Effector memory CD8-positive, alpha-beta T cell (primary cell): ENCODE data around the gene NOL12.
A peak's percentile ranks its signal among the peaks of the same experiment; 100 is the strongest.
"Not testable (repeated sequence)": the region's sequence is repeated elsewhere in the genome, so short reads cannot be mapped to it uniquely, and the experiment has no call there.

Experiments
- ATAC-seq: fragments of 150-1000 bp; cut with Tn5 transposase; replicated peaks from 2 replicates; pipeline ENCODE4 v1.10.0; 2021; ENCODE audit warnings: mild to moderate bottlenecking, moderate library complexity
- DNase-seq, 3 experiments: peaks; one replicate each; pipeline ENCODE4 v3.0.0; 2021
- H3K27ac Mint-ChIP-seq, 2 donors: one replicate each; pipeline ENCODE4 v1.8.0; 2022; ENCODE audit warnings: mild to moderate bottlenecking in 2 of 2, mixed read lengths in 2 of 2, moderate library complexity in 2 of 2
- H3K27me3 Mint-ChIP-seq, 2 donors: one replicate each; pipeline ENCODE4 v1.8.0; 2022; ENCODE audit warnings: mixed read lengths in 2 of 2
- H3K36me3 Mint-ChIP-seq: one replicate; pipeline ENCODE4 v1.8.0; 2022; ENCODE audit warnings: mild to moderate bottlenecking, moderate library complexity, mixed read lengths; ENCODE audit not compliant: insufficient read depth
- H3K4me1 Mint-ChIP-seq, 2 donors: one replicate each; pipeline ENCODE4 v1.8.0; 2022; ENCODE audit warnings: low read depth in 2 of 2, mixed read lengths in 2 of 2
- H3K4me3 Mint-ChIP-seq, 2 donors: one replicate each; pipeline ENCODE4 v1.8.0; 2022; ENCODE audit warnings: mild to moderate bottlenecking in 2 of 2, mixed read lengths in 2 of 2, moderate library complexity in 2 of 2
- H3K9me3 Mint-ChIP-seq, 2 donors: one replicate each; pipeline ENCODE4 v1.8.0; 2022; ENCODE audit warnings: mixed read lengths in 2 of 2

NOL12 gene

DNA sequence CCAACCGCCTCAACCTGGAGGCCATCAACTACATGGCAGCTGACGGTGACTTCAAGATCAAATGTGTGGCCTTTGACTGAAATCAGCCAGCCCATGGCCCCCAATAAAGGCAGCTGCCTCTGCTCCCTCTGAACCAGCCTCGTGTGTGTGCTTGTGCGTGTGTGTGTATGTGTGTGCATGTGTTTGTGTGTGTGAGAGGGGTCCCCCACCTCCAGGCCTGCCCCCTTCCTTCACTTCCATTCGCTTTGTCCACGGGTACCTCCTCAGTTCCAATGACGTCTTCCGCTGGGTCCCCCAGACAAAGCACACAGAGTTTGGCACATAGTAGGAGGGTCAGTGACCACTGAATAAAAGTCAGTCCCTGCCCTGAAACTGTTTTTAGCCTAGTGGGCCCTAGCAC lies 6.5 kb upstream of the NOL12 start:
- Mint-ChIP-seq H3K36me3 (peaks cover 31% of the 10 kb centered on the region), H3K27ac (peak overlapping the region in 1 of 2 donors; percentile 35), H3K4me3 (peak overlapping the region in 1 of 2 donors; percentile 17), H3K9me3 (no peaks in the 10 kb centered on the region), H3K4me1 (peaks cover 22 to 29% of the 10 kb centered on the region in 2 donors), H3K27me3 (no peaks in the 10 kb centered on the region)
- DNase-seq, result no peak
- no peak for ATAC-seq

DNA sequence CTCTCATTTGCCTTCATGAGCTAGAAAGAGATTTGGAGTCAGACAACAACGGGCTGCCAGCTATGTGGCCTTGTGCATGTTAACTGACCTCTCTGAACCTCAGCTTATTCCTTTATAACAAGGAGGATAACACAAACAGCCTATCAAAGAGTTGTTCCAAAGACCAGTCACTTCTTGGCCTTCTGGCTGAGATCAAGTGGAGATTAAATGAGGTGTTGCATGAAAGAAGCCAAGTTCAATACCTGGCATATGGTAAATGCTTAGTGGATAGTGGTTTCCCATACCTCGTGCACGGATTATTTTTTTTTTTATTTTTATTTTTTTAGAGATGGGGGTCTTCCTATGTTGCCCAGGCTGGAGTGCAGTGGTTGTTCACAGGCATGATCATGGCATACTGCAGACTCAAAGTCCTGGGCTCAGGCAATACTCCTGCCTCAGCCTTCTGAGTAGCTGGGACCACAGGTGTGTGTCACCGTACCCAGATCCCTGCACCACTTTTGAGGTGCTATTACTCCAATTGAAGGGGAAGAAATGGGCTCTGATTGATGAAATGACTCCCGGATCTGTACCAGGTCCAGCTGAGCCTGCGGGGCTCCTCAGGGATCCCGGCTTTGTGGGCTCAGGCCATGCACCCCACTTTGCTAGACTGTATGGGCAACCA lies 5.8 kb upstream of the NOL12 start:
- no peak for DNase-seq
- Mint-ChIP-seq H3K9me3 (no peaks in the 10 kb centered on the region), H3K4me3 (no peak overlapping the region), H3K36me3 (peaks cover 29% of the 10 kb centered on the region), H3K27me3 (no peaks in the 10 kb centered on the region), H3K27ac (no peak overlapping the region), H3K4me1 (peaks cover 18 to 29% of the 10 kb centered on the region in 2 donors)
- ATAC-seq, result no peak

DNA sequence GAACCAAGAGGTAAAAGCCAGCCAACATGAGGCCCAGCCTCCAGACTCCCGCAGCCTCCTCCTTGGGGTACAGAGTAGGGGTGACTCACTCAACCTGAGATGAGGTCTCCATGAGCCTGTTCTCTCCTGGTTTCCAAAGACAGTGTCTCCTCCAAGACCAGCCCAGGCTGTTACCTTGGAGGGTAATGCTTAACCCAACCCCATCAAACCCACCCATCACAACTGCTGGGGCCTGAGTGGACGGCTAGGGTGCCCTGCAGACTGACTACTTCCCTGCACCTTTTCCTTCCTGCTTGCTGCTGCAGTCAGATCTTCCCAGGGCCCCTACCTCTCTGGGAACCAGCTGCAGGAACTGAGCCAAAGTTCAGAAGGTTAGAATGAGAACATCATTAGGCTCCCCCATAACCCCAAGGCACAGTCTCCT lies 5.1 kb upstream of the NOL12 start:
- DNase-seq (no peak), ATAC-seq (no peak)
- no peaks in the 10 kb centered on the region for H3K9me3 Mint-ChIP-seq
- peaks cover 21 to 23% of the 10 kb centered on the region in 2 donors for H3K4me1 Mint-ChIP-seq
- H3K27ac Mint-ChIP-seq, result peak overlapping the region; percentile 59 to 73
- H3K36me3 Mint-ChIP-seq, result peaks cover 29% of the 10 kb centered on the region
- H3K4me3 Mint-ChIP-seq, result no peak overlapping the region
- H3K27me3 Mint-ChIP-seq, result no peaks in the 10 kb centered on the region

DNA sequence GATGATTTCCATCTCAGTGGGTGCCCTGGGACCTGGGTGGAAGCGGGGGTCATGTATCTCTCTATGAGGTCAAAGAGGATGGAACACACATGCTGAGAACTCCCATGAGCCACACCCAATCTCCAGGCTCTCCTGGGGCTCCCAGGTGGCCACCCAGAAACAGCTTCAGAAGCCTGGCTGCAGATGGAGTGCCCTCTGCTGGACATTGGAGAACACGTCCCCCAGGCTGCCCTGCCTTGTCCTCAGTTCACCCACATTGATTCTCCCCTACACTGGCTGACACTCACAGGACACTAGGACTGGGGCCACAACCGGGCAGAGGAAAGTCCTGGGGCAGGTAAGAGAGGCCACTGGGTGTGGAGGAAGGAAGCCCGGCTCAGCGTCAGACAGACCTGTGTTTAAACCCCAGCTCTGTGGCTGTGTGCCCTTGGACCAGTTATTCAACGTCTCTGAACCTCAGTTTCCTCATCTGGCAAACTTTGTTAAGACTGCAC lies 4.5 kb upstream of the NOL12 start:
- no peak overlapping the region for H3K4me3 Mint-ChIP-seq
- DNase-seq (peak; percentile 71 to 73 (median 72)), ATAC-seq (no peak)
- H3K4me1 Mint-ChIP-seq, result peaks cover 23 to 25% of the 10 kb centered on the region in 2 donors
- no peaks in the 10 kb centered on the region for H3K9me3 Mint-ChIP-seq
- H3K27me3 Mint-ChIP-seq, result no peaks in the 10 kb centered on the region
- peak overlapping the region; percentile 59 to 73 for H3K27ac Mint-ChIP-seq
- H3K36me3 Mint-ChIP-seq, result peaks cover 31% of the 10 kb centered on the region

DNA sequence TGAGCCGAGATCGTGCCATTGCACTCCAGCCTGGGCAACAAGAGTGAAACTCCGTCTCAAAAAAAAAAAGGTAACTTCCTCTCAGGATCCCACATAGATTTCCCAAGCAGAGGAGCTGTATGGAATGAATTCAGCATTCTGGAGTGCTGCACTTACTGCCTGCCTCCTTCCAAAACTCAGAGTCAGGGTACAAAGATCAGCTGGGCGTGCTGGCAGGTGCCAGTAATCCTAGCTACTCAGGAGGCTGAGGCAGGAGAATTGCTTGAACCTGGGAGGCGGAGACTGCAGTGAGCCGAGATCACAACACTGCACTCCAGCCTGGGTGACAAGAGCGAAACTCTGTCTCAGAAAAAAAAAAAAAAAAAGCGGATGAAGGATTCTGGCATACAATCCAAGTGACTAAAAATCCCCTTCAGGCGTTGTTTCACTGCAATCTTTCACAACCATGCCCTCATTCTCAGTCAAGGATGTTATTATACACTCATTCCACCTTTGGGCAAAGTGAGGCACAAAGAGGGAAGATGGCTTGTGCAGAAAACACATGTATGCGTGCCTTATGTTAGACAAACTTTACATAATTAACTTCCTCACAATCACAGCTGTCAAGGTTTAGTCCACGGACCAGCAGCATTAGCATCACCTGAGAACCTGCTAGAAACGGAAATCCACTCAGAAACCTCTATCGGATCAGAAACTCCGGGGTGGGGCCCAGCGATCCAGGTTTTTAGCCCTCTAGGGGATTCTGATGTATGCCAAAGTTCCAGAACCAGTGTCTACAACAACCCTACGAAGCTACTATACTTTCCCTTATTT lies 1.1 kb upstream of the NOL12 start:
- Mint-ChIP-seq H3K27me3 (no peaks in the 10 kb centered on the region), H3K4me3 (peak overlapping the region; percentile 96 to 97), H3K36me3 (peaks cover 23% of the 10 kb centered on the region), H3K4me1 (peaks cover 28 to 29% of the 10 kb centered on the region in 2 donors), H3K9me3 (no peaks in the 10 kb centered on the region), H3K27ac (peak overlapping the region in 1 of 2 donors; percentile 97)
- DNase-seq, result no peak
- no peak for ATAC-seq

DNA sequence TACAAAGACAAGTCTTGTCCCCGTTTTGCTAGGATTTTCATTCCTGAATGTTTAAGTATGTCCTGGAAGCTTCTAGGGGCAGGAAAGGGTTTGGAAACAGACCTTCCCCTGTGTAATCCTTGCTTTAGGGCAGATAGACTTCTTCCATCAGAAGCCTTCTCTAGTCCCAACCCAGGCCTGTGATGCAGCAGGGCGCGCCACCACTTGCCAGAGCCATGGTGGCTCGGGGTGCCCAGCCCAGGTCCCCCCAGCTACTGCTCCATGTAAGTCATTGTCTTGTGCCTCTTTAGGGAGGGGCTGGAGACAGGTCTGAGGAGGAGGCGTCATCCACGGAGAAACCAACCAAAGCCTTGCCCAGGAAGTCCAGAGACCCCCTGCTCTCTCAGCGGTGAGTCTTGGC lies 4.3 kb downstream of the NOL12 start:
- Mint-ChIP-seq H3K4me3 (no peak overlapping the region), H3K27me3 (no peaks in the 10 kb centered on the region), H3K36me3 (peaks cover 48% of the 10 kb centered on the region), H3K9me3 (no peaks in the 10 kb centered on the region), H3K27ac (no peak overlapping the region), H3K4me1 (peaks cover 21 to 23% of the 10 kb centered on the region in 2 donors)
- ATAC-seq (no peak), DNase-seq (no peak)

DNA sequence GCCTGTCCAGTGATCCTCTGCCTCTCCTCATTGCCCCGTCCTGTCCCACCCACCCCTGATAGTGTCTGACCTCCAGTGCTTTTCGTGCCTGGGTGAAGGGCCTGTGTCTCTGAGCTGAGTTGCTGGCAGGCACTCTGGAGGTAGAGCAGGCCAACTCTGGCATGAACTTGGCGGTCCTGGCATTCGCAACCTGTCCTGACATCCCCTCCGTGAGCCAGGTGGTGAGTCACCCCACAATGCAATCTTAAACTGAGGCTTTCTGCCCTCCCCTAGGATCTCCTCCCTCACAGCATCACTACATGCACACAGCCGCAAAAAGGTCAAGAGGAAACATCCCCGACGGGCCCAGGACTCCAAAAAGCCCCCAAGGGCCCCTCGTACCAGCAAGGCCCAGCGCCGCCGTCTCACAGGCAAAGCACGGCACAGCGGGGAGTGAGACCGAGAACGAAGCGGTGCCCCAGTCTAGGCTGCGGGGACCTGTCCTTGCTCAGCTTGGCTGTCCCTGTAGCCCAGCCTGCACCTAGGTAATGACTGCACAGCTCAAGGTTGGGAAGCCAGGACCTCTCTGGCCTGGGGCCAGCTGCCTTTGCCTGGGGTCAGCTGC lies 4.9 kb downstream of the NOL12 start:
- ATAC-seq, result no peak
- Mint-ChIP-seq H3K27ac (no peak overlapping the region), H3K4me1 (peaks cover 23 to 24% of the 10 kb centered on the region in 2 donors), H3K9me3 (no peaks in the 10 kb centered on the region), H3K36me3 (peaks cover 52% of the 10 kb centered on the region), H3K4me3 (no peak overlapping the region), H3K27me3 (no peaks in the 10 kb centered on the region)
- no peak for DNase-seq

DNA sequence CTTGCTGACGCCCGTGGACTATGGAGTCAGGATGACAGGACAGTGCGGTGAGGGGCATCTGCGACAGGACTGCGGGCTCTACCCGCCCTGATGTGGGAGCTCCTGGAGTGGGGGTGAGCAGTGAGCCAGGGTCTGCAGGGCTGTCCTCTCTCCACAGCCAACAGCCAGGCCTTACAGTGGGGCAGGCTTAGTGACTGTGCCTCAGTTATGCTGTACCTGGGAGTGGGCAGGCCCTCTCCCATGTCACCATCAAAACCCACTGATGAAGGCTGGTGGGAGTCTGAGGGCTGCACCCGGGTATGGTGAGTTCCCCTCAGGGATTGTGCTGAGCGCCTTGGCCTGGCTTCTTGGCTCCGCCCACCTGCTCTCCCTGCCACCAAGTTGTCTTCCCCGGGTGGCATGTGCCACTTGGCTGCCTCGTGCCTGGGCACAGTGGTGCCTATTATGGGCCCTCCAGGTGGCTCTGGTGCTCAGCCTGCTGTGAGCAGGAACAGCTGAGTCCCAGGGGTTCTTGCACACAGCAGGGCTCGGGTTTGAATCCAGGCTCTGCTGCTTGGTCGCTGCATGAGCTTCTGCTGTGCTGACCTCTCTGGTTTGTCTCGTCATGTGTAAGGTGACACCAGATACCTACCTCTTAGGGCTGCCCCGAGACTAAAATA lies 6.6 kb downstream of the NOL12 start:
- H3K27me3 Mint-ChIP-seq, result no peaks in the 10 kb centered on the region
- H3K36me3 Mint-ChIP-seq, result peaks cover 49% of the 10 kb centered on the region

DNA sequence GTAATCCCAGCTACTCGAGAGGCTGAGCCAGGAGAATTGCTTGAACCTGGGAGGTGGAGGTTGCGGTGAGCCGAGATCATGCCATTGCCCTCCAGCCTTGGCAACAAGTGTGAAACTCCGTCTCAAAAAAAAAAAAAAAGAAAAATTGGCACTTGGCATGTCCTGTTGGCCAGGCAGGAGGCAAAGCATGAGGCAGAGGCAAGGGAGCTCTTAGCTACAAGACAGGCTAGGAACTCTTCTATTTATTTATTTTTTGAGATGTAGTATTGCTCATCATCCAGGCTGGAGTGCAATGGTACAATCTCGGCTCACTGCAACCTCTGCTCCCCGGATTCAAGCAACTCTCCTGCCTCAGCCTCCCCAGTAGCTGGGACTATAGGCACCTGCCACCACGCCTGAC lies 8.0 kb downstream of the NOL12 start:
- ATAC-seq, H3K27ac Mint-ChIP-seq, H3K27me3 Mint-ChIP-seq, DNase-seq, H3K4me3 Mint-ChIP-seq, H3K9me3 Mint-ChIP-seq: not testable (repeated sequence)
- Mint-ChIP-seq H3K4me1 (peaks cover 9 to 11% of the 10 kb centered on the region in 2 donors), H3K36me3 (peaks cover 46% of the 10 kb centered on the region)

More for the DNA sequence above, 6.6 kb downstream of the NOL12 start:
- no peak overlapping the region for H3K4me3 Mint-ChIP-seq
- no peak for DNase-seq
- H3K9me3 Mint-ChIP-seq, result no peaks in the 10 kb centered on the region
- no peak overlapping the region for H3K27ac Mint-ChIP-seq
- ATAC-seq, result no peak
- peaks cover 13 to 19% of the 10 kb centered on the region in 2 donors for H3K4me1 Mint-ChIP-seq

DNA sequence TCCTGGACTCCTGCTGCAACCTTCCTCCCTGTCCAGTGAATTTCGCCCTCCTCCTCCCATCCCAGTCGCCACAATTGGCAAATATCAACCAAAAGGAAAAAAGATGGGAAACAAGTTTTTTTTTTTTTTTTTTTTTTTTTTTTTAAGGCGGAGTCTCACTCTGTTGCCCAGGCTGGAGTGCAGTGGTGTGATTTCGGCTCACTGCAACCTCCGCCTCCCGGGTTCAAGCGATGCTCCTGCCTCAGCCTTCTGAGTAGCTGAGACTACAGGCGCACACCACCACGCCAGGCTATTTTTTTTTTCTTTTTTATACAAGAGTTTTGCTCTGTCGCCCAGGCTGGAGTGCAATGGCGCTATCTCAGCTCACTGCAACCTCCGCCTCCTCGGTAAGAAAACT lies 10.1 kb downstream of the NOL12 start:
- Mint-ChIP-seq H3K27ac (peak overlapping the region; percentile 44 to 62), H3K4me3 (peak overlapping the region in 1 of 2 donors; percentile 45), H3K36me3 (peaks cover 35% of the 10 kb centered on the region), H3K4me1 (peaks cover 9 to 11% of the 10 kb centered on the region in 2 donors)
- not testable (repeated sequence) for H3K27me3 Mint-ChIP-seq, DNase-seq, H3K9me3 Mint-ChIP-seq, ATAC-seq

DNA sequence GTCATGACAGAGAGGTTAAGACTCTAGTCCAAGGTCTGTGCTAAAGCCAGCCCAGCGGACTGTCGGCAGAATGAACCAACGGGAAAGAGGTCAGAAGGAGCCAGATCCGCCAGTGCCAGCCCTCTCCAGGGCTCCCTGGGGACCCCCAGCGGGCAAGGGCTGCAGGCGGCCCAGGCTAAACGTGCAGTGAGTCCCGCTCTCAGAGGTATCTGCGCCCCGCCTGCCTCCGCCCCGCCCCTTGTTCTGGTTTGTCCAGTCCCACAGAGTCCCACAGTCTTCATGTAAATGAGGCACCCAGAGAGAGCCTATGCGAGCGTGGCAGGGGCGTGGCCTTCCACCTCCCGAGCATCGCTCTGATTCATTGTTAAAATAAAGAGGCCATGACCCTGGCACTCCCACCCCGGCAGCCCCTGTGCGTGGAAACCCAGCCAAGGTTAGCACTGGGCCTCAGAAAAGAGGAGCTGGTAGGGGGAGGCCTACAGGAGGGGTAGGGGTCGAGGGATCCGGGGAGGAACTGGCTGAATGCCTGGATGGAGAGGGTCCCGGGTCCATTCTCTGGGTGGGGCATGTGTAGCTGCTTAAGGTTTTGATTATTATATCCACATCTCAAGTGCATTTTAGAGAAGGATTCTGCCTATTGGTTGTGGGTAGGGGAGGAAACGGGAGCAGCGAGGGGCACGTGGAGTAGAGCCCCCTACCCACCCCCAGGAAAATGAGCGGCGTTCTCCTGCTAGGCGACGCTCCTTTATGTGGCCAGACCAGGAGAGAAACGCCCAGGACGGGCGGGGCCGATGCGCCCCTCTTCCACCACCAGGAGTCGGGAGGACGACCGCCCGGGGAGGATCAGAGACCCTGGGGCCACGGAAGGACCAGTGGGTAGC lies 10.8 kb downstream of the NOL12 start, which contains the start of gene TRIOBP:
Gene TRIOBP (plus strand): TSS at position 392 of the 881 bp plus-strand sequence. CDS start 4,318 bp downstream, outside the sequence.
- ATAC-seq (peak; percentile 99), DNase-seq (peak; percentile 43 to 72 (median 67))
- no peaks in the 10 kb centered on the region for H3K9me3 Mint-ChIP-seq
- no peaks in the 10 kb centered on the region for H3K27me3 Mint-ChIP-seq
- peaks cover 9 to 11% of the 10 kb centered on the region in 2 donors for H3K4me1 Mint-ChIP-seq
- H3K36me3 Mint-ChIP-seq, result peaks cover 30% of the 10 kb centered on the region
- H3K4me3 Mint-ChIP-seq, result peak within 1 kb of the TSS in 1 of 2 donors; percentile 45
- peak within 1 kb of the TSS; percentile 44 to 62 for H3K27ac Mint-ChIP-seq

DNA sequence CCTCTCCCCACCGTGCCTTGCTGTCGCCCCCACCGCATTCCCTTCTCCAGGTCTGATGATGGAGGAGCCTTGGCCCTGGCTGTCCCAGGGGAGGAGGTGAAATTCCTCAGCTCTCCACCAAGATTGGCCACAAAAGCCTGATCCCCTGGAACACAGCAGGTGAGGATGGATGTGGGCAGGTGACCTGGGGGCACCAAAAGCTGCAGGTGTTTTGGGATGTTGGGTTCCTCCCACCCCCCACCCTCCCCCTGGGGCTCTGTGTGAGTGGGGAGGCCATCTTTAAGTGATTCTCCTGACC lies 11.3 kb downstream of the NOL12 start:
- ATAC-seq, result no peak
- DNase-seq, result no peak
- Mint-ChIP-seq H3K4me1 (peaks cover 9 to 11% of the 10 kb centered on the region in 2 donors), H3K27me3 (no peaks in the 10 kb centered on the region), H3K27ac (no peak overlapping the region), H3K4me3 (no peak overlapping the region), H3K9me3 (no peaks in the 10 kb centered on the region), H3K36me3 (peaks cover 24% of the 10 kb centered on the region)
